HEK293T (cell line): ENCODE data around the gene ZMPSTE24.

Source experiments
- CTCF ChIA-PET: fragments of 350-600 bp; formaldehyde crosslinking; extraction: SDS; loops from one replicate; lab custom pipeline; 2021; ENCODE audit warnings: antibody characterized with exemption, inconsistent platforms; lab: Yijun Ruan, JAX
- POLR2A ChIA-PET: fragments of 350-600 bp; formaldehyde crosslinking; extraction: SDS; loops from one replicate; lab custom pipeline; 2020; ENCODE audit warnings: antibody characterized with exemption, inconsistent platforms; lab: Yijun Ruan, JAX
- DNase-seq: peaks from one replicate; pipeline ENCODE4 v3.0.0; 2012; ENCODE audit warnings: mixed read lengths; ENCODE audit errors: extremely low spot score
- ARNT ChIP-seq: fragments of 450-650 bp; IDR thresholded peaks from 2 replicates; pipeline ENCODE4 v1.6.1; 2017; ENCODE audit warnings: mild to moderate bottlenecking
- BHLHE40 ChIP-seq: fragments of 450-650 bp; IDR thresholded peaks from 2 replicates; pipeline ENCODE4 v1.6.1; 2016; ENCODE audit warnings: mild to moderate bottlenecking, moderate library complexity, borderline replicate concordance
- CTBP1 ChIP-seq: fragments of 450-650 bp; IDR thresholded peaks from 2 replicates; pipeline ENCODE4 v1.6.1; 2016; ENCODE audit warnings: borderline replicate concordance
- ELF4 ChIP-seq: fragments of 450-650 bp; IDR thresholded peaks from 2 replicates; pipeline ENCODE4 v1.6.1; 2017; ENCODE audit warnings: antibody characterized with exemption
- FOXA1 ChIP-seq: fragments of 450-650 bp; IDR thresholded peaks from 2 replicates; pipeline ENCODE4 v1.6.1; 2016; ENCODE audit warnings: mild to moderate bottlenecking
- FOXK2 ChIP-seq: fragments of 450-650 bp; IDR thresholded peaks from 2 replicates; pipeline ENCODE4 v1.6.1; 2016; ENCODE audit warnings: mild to moderate bottlenecking
- FOXM1 ChIP-seq: fragments of 450-650 bp; IDR thresholded peaks from 2 replicates; pipeline ENCODE4 v1.6.1; 2017; ENCODE audit warnings: mild to moderate bottlenecking, borderline replicate concordance
- HDGF ChIP-seq: fragments of 450-650 bp; IDR thresholded peaks from 2 replicates; pipeline ENCODE4 v1.6.1; 2017; ENCODE audit warnings: antibody characterized with exemption, borderline replicate concordance
- L3MBTL2 ChIP-seq: fragments of 450-650 bp; conservative IDR thresholded peaks from 2 replicates; pipeline ENCODE4 v1.6.1; 2016; ENCODE audit warnings: mild to moderate bottlenecking
- LEF1 ChIP-seq: fragments of 450-650 bp; IDR thresholded peaks from 2 replicates; pipeline ENCODE4 v1.6.1; 2017; ENCODE audit warnings: mild to moderate bottlenecking, borderline replicate concordance
- NFRKB ChIP-seq: fragments of 450-650 bp; IDR thresholded peaks from 2 replicates; pipeline ENCODE4 v1.6.1; 2016; ENCODE audit warnings: mild to moderate bottlenecking, moderate library complexity
- SP1 ChIP-seq: fragments of 450-650 bp; IDR thresholded peaks from 2 replicates; pipeline ENCODE4 v1.6.1; 2017
- SUZ12 ChIP-seq: fragments of 450-650 bp; IDR thresholded peaks from 2 replicates; pipeline ENCODE4 v1.6.1; 2016; ENCODE audit warnings: mild to moderate bottlenecking
- TARDBP ChIP-seq: fragments of 450-650 bp; IDR thresholded peaks from 2 replicates; pipeline ENCODE4 v1.6.1; 2016
- ZNF384 ChIP-seq: fragments of 450-650 bp; IDR thresholded peaks from 2 replicates; pipeline ENCODE4 v1.6.1; 2016
- TF ChIP-seq, protein P1 (sequence below): fragments of 450-650 bp; IDR thresholded peaks from 2 replicates; pipeline ENCODE4 v1.6.1; 2016

Gene ZMPSTE24

DNA sequence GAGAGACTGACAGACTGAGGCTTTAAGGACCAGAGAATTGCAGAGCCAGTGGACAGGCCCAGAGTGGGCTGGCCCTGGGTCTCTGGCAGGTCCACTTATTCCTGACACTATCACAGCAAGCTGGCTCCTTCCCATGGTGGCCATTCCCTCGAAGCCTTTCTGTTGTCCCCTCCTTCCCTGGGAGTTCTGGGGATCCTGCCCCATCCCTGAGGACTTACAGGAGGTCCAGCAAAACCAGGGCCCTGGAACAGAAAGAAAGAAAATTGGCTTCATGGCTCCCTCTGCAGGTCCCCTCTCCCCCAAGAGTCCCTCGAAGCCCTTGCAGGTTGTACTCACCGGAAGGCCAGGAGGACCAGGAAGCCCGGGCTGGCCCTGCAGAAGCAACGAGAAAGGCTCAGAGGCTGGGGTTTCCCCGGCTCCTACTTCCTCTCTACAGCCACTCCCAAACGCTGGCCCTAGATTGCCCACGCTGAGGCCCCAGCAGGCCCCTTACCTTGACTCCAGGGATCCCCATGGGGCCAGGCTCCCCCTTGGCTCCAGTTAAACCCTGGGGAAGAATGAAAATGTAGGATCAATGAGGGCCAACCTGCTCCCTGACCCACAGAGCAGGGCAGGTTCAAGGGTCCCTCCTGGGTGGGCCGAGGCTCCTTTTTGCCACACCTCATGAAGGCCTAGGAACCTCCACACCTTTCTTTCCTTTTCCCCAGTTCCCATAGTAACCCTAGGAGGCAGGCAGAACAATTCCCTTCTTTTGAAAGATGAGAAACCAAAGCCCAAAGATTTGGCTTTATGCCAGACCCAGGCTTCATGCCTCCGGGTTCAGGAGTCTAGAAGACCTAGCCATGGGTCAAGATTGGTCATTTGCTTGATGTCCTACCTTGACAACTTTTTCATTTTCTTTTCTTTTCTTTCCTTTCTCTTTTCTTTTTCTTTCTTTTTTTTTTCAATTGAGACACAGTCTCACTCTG, 54.5 kb downstream of the ZMPSTE24 start:
- CTCF ChIA-PET: no interaction called here
- POLR2A ChIA-PET: no interaction called here
- DNase-seq: peak; percentile 6
- no peak for TF ChIP-seq SP1
- no peak for TF ChIP-seq TARDBP
- no peak for TF ChIP-seq ELF4
- TF ChIP-seq ARNT: no peak
- no peak for TF ChIP-seq HDGF
- no peak for TF ChIP-seq FOXK2
- no peak for TF ChIP-seq CTBP1
- no peak for TF ChIP-seq NFRKB
- TF ChIP-seq FOXM1: no peak
- no peak for TF ChIP-seq ZNF384
- no peak for TF ChIP-seq BHLHE40

GRCh38 chr1:40313329-40313957, 55.4 kb downstream of the ZMPSTE24 start:
- peak; percentile 4 for DNase-seq
- POLR2A ChIA-PET: no interaction called here
- CTCF ChIA-PET: interaction anchor here (0.7 to 2.2 kb wide), 2 partner anchors 22 to 32 kb away, joined by 3 to 9 read pairs; no protein-coding TSS in a partner anchor
- TF ChIP-seq SUZ12: no peak
- no peak for TF ChIP-seq FOXA1
- TF ChIP-seq FOXM1: no peak
- no peak for TF ChIP-seq BHLHE40
- TF ChIP-seq, protein P1, sequence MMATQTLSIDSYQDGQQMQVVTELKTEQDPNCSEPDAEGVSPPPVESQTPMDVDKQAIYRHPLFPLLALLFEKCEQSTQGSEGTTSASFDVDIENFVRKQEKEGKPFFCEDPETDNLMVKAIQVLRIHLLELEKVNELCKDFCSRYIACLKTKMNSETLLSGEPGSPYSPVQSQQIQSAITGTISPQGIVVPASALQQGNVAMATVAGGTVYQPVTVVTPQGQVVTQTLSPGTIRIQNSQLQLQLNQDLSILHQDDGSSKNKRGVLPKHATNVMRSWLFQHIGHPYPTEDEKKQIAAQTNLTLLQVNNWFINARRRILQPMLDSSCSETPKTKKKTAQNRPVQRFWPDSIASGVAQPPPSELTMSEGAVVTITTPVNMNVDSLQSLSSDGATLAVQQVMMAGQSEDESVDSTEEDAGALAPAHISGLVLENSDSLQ: no peak
- no peak for TF ChIP-seq L3MBTL2
- no peak for TF ChIP-seq SP1
- no peak for TF ChIP-seq CTBP1

DNA sequence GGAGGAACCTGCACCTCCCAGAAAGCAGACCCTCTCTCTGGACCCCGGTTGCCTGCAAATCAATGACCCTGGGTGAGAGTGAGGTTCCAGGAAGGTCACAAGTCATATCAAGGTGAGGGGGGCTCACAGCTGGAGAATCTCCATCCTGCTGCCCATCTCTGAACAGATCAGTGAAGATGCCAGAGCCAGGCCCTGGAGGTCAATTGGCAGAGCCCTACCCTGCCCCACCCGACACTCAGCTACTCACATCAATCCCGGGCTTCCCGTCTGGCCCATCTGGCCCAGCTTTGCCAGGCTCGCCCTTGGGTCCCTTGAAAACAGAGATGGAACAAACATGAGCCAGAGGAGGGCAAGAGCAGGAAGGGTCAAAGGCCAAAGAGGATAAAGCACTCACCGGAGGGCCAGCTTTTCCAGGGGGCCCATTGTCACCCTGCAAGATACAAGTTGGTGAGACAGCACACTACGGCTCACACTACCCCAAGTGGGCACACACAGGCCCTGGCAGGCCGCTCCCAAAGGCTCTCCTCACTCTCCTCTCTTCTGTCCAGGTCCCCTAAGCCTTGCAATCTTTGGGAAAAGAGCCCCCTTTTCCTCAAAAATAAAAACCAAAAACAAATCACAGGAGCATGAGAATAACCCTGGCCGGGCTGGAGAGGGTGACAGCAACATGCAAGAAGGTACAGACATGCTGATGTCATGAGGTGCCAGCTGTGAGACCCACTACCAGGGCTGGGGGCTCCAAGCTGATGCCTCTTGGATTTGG, 56.1 kb downstream of the ZMPSTE24 start:
- ChIA-PET POLR2A (interaction anchor here (0.8 to 1.5 kb wide), 5 partner anchors 8 to 274 kb away, joined by 3 to 5 read pairs (median 4); partner anchors contain the start of genes CAP1 and ZMPSTE24), CTCF (interaction anchor here (0.7 to 2.3 kb wide), 13 partner anchors 11 to 238 kb away, joined by 3 to 23 read pairs (median 7); partner anchors contain the start of gene TMCO2)
- DNase-seq: peak; percentile 2
- no peak for TF ChIP-seq ELF4
- TF ChIP-seq BHLHE40: no peak
- TF ChIP-seq SUZ12: no peak
- no peak for TF ChIP-seq LEF1
- no peak for TF ChIP-seq SP1
- no peak for TF ChIP-seq FOXA1
- TF ChIP-seq, protein P1: no peak
- TF ChIP-seq HDGF: no peak
- TF ChIP-seq NFRKB: no peak
- TF ChIP-seq ARNT: no peak
- TF ChIP-seq CTBP1: no peak
- no peak for TF ChIP-seq FOXK2
- no peak for TF ChIP-seq FOXM1
- no peak for TF ChIP-seq TARDBP
- no peak for TF ChIP-seq L3MBTL2
- no peak for TF ChIP-seq ZNF384

- DNase-seq: peak; percentile 5
- ChIA-PET POLR2A (interaction anchor here (0.6 to 1.5 kb wide), 14 partner anchors 9 to 275 kb away, joined by 3 to 6 read pairs (median 4); partner anchors contain the start of genes CAP1, ZFP69B and ZMPSTE24), CTCF (interaction anchor here (0.6 to 2.3 kb wide), 27 partner anchors 10 to 1920 kb away, joined by 3 to 23 read pairs (median 5); partner anchors contain the start of gene TMCO2)
- TF ChIP-seq BHLHE40 (no peak), HDGF (no peak), SP1 (no peak), NFRKB (no peak), LEF1 (no peak), L3MBTL2 (no peak), FOXK2 (no peak), ZNF384 (no peak), FOXM1 (no peak)
- TF ChIP-seq, protein P1: no peak
These were observed 56.7 kb downstream of the ZMPSTE24 start for GRCh38 chr1:40314721-40315238.
